Caco-2 (cell line): ENCODE data around the gene DOCK4. TPM values are rescaled to one million over a fixed set of nuclear protein-coding genes. Genes with fewer than 3 reads are reported as not detected.

Experiments used
- BruUV-seq: library from RNA; stranded (reverse); fragments of 400-500 nt; replicated peaks from 2 replicates; lab custom pipeline; 2021; lab: Mats Ljungman, UMichigan
- CTCF ChIA-PET: fragments of 300-600 bp; sonication (Branson Sonifier 250); formaldehyde crosslinking; loops from one replicate; lab custom pipeline; 2022; ENCODE audit warnings: antibody characterized with exemption; lab: Charles Lee
- POLR2A ChIA-PET: fragments of 300-600 bp; sonication (Branson Sonifier 250); formaldehyde crosslinking; loops from one replicate; lab custom pipeline; 2022; ENCODE audit warnings: antibody characterized with exemption; lab: Charles Lee
- DNase-seq, 2 experiments: peaks; one replicate each; pipeline versions ENCODE4 v3.0.0 to v3.0.0-alpha.2; 2020 to 2022
- H3K27me3 ChIP-seq: replicated peaks from 2 replicates; pipeline ENCODE4 v1.6.0; 2011; ENCODE audit warnings: low read length; ENCODE audit not compliant: control insufficient read depth, insufficient read depth
- H3K36me3 ChIP-seq: 2 replicates; pipeline ENCODE4 v1.5.1; 2011; ENCODE audit warnings: low read length; ENCODE audit not compliant: control insufficient read depth, insufficient read depth
- H3K4me1 ChIP-seq: fragments of 250-450 bp; sonication (Bioruptor Pico); 2 replicates; pipeline ENCODE4 v1.5.1; 2020; ENCODE audit warnings: mild to moderate bottlenecking
- H3K4me3 ChIP-seq: 2 replicates; pipeline ENCODE4 v1.5.1; 2011; ENCODE audit warnings: low read depth, mild to moderate bottlenecking, control low read depth, low read length
- H3K9me3 ChIP-seq: fragments of 250-450 bp; sonication (Bioruptor Pico); 2 replicates; pipeline ENCODE4 v1.5.1; 2020; ENCODE audit warnings: mild to moderate bottlenecking, moderate library complexity
- H3K27ac Mint-ChIP-seq: one replicate; pipeline ENCODE4 v1.8.0; 2022; ENCODE audit warnings: mixed read lengths; ENCODE audit not compliant: unreplicated experiment
- H3K27me3 Mint-ChIP-seq: one replicate; pipeline ENCODE4 v1.8.0; 2022; ENCODE audit warnings: mixed read lengths; ENCODE audit not compliant: insufficient read depth, unreplicated experiment
- H3K36me3 Mint-ChIP-seq: one replicate; pipeline ENCODE4 v1.8.0; 2022; ENCODE audit warnings: mild to moderate bottlenecking, mixed read lengths; ENCODE audit not compliant: insufficient read depth, unreplicated experiment
- H3K4me1 Mint-ChIP-seq: one replicate; pipeline ENCODE4 v1.8.0; 2022; ENCODE audit warnings: low read depth, mixed read lengths; ENCODE audit not compliant: unreplicated experiment
- H3K4me3 Mint-ChIP-seq: one replicate; pipeline ENCODE4 v1.8.0; 2022; ENCODE audit warnings: mild to moderate bottlenecking, moderate library complexity, mixed read lengths; ENCODE audit not compliant: unreplicated experiment
- H3K9me3 Mint-ChIP-seq: one replicate; pipeline ENCODE4 v1.8.0; 2022; ENCODE audit warnings: mixed read lengths; ENCODE audit not compliant: unreplicated experiment
- intact Hi-C: fragments of 100-400 bp; cut with micrococcal nuclease; formaldehyde crosslinking; loops from one replicate; pipeline ENCODE4 v1.10.0; 2022; ENCODE audit not compliant: unreplicated experiment
- total RNA-seq: library from RNA; stranded (reverse); gene quantifications from 2 replicates; pipeline ENCODE4 v1.2.3, GENCODE V29; 2022
- TF ChIP-seq, protein P1 (sequence below), 2 experiments: fragments of 200-600 bp in 1 of 2; IDR thresholded peaks; 1 replicate in 1 of 2; 2 replicates in 1 of 2; pipeline versions ENCODE4 v1.5.1 to v1.8.0; 2011 to 2022; ENCODE audit warnings: antibody characterized with exemption in 1 of 2, control low read depth in 1 of 2, inconsistent platforms in 1 of 2, low read depth in 1 of 2, low read length in 1 of 2, mild to moderate bottlenecking in 1 of 2, moderate library complexity in 1 of 2; ENCODE audit not compliant: insufficient read depth in 1 of 2, severe bottlenecking in 1 of 2, unreplicated experiment in 1 of 2

DOCK4 gene
- total RNA-seq, 1 experiment from 2014 or later: 2.0 TPM

- no peaks in the 10 kb centered on the region for H3K4me1 Mint-ChIP-seq
- no peaks in the 10 kb centered on the region for H3K27me3 ChIP-seq
- no peaks in the 10 kb centered on the region for H3K27me3 Mint-ChIP-seq
- no peaks in the 10 kb centered on the region for H3K9me3 ChIP-seq
- intact Hi-C loops: no loop called here
- no peaks in the 10 kb centered on the region for H3K36me3 Mint-ChIP-seq
- H3K4me3 ChIP-seq: no peak overlapping the region
- no peak for DNase-seq
- no peak overlapping the region for H3K4me3 Mint-ChIP-seq
- CTCF ChIA-PET: no interaction called here
- H3K4me1 ChIP-seq: no peaks in the 10 kb centered on the region
- H3K36me3 ChIP-seq: no peaks in the 10 kb centered on the region
- TF ChIP-seq, protein P1, sequence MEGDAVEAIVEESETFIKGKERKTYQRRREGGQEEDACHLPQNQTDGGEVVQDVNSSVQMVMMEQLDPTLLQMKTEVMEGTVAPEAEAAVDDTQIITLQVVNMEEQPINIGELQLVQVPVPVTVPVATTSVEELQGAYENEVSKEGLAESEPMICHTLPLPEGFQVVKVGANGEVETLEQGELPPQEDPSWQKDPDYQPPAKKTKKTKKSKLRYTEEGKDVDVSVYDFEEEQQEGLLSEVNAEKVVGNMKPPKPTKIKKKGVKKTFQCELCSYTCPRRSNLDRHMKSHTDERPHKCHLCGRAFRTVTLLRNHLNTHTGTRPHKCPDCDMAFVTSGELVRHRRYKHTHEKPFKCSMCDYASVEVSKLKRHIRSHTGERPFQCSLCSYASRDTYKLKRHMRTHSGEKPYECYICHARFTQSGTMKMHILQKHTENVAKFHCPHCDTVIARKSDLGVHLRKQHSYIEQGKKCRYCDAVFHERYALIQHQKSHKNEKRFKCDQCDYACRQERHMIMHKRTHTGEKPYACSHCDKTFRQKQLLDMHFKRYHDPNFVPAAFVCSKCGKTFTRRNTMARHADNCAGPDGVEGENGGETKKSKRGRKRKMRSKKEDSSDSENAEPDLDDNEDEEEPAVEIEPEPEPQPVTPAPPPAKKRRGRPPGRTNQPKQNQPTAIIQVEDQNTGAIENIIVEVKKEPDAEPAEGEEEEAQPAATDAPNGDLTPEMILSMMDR (IDR thresholded peaks at IDR 0.05; ENCODE audit: insufficient read depth in 1 of 2, low read depth in 1 of 2, low read length in 1 of 2, severe bottlenecking in 1 of 2, unreplicated experiment in 1 of 2): no peak
- H3K27ac Mint-ChIP-seq: no peak overlapping the region
- POLR2A ChIA-PET: no interaction called here
- no peaks in the 10 kb centered on the region for H3K9me3 Mint-ChIP-seq
- no TSS peak for BruUV-seq
Measured at GRCh38 chr7:112124061-112124766, 82.0 kb downstream of the DOCK4 start.

- TF ChIP-seq, protein P1 (IDR thresholded peaks at IDR 0.05; ENCODE audit: insufficient read depth in 1 of 2, low read depth in 1 of 2, low read length in 1 of 2, severe bottlenecking in 1 of 2, unreplicated experiment in 1 of 2): no peak
- DNase-seq: no peak
- ChIA-PET CTCF (no interaction called here), POLR2A (no interaction called here)
- intact Hi-C loops: no loop called here
- H3K36me3 ChIP-seq: no peaks in the 10 kb centered on the region
- H3K27me3 ChIP-seq: no peaks in the 10 kb centered on the region
- H3K4me3 ChIP-seq: no peak overlapping the region
- no TSS peak for BruUV-seq
- no peaks in the 10 kb centered on the region for H3K4me1 Mint-ChIP-seq
- H3K36me3 Mint-ChIP-seq: no peaks in the 10 kb centered on the region
- no peak overlapping the region for H3K27ac Mint-ChIP-seq
- H3K27me3 Mint-ChIP-seq: no peaks in the 10 kb centered on the region
- H3K9me3 ChIP-seq: no peaks in the 10 kb centered on the region
- H3K4me1 ChIP-seq: no peaks in the 10 kb centered on the region
- no peaks in the 10 kb centered on the region for H3K9me3 Mint-ChIP-seq
- H3K4me3 Mint-ChIP-seq: no peak overlapping the region
Measured at GRCh38 chr7:112122798-112123197, 83.4 kb downstream of the DOCK4 start.

GRCh38 chr7:112122144-112122543, 84.1 kb downstream of the DOCK4 start:
- Histone ChIP-seq H3K4me3 (no peak overlapping the region), H3K9me3 (no peaks in the 10 kb centered on the region), H3K4me1 (no peaks in the 10 kb centered on the region), H3K27me3 (no peaks in the 10 kb centered on the region), H3K36me3 (no peaks in the 10 kb centered on the region)
- Mint-ChIP-seq H3K4me1 (no peaks in the 10 kb centered on the region), H3K36me3 (no peaks in the 10 kb centered on the region), H3K27ac (no peak overlapping the region), H3K4me3 (no peak overlapping the region), H3K27me3 (no peaks in the 10 kb centered on the region), H3K9me3 (no peaks in the 10 kb centered on the region)
- BruUV-seq: no TSS peak
- CTCF ChIA-PET: no interaction called here
- TF ChIP-seq, protein P1 (IDR thresholded peaks at IDR 0.05; ENCODE audit: insufficient read depth in 1 of 2, low read depth in 1 of 2, low read length in 1 of 2, severe bottlenecking in 1 of 2, unreplicated experiment in 1 of 2): no peak
- POLR2A ChIA-PET: no interaction called here
- intact Hi-C loops: no loop called here
- DNase-seq: no peak
